Stimulated activated naive CD8-positive, alpha-beta T cell treated with anti-CD3 and anti-CD28 coated beads, Interleukin-15, Interleukin-2, amounts not matched to agents 100 U/mL and 50 U/mL, for 24 hours (primary cell): ENCODE measurements around the gene CHL1.

Source experiments
- ATAC-seq: fragments of 150-1000 bp; cut with Tn5 transposase; one replicate; pipeline ENCODE4 v1.10.0; 2021
- DNase-seq: peaks from one replicate; pipeline ENCODE4 v3.0.0; 2021

Gene CHL1, protein sequence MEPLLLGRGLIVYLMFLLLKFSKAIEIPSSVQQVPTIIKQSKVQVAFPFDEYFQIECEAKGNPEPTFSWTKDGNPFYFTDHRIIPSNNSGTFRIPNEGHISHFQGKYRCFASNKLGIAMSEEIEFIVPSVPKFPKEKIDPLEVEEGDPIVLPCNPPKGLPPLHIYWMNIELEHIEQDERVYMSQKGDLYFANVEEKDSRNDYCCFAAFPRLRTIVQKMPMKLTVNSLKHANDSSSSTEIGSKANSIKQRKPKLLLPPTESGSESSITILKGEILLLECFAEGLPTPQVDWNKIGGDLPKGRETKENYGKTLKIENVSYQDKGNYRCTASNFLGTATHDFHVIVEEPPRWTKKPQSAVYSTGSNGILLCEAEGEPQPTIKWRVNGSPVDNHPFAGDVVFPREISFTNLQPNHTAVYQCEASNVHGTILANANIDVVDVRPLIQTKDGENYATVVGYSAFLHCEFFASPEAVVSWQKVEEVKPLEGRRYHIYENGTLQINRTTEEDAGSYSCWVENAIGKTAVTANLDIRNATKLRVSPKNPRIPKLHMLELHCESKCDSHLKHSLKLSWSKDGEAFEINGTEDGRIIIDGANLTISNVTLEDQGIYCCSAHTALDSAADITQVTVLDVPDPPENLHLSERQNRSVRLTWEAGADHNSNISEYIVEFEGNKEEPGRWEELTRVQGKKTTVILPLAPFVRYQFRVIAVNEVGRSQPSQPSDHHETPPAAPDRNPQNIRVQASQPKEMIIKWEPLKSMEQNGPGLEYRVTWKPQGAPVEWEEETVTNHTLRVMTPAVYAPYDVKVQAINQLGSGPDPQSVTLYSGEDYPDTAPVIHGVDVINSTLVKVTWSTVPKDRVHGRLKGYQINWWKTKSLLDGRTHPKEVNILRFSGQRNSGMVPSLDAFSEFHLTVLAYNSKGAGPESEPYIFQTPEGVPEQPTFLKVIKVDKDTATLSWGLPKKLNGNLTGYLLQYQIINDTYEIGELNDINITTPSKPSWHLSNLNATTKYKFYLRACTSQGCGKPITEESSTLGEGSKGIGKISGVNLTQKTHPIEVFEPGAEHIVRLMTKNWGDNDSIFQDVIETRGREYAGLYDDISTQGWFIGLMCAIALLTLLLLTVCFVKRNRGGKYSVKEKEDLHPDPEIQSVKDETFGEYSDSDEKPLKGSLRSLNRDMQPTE (N-terminal part only)

DNA sequence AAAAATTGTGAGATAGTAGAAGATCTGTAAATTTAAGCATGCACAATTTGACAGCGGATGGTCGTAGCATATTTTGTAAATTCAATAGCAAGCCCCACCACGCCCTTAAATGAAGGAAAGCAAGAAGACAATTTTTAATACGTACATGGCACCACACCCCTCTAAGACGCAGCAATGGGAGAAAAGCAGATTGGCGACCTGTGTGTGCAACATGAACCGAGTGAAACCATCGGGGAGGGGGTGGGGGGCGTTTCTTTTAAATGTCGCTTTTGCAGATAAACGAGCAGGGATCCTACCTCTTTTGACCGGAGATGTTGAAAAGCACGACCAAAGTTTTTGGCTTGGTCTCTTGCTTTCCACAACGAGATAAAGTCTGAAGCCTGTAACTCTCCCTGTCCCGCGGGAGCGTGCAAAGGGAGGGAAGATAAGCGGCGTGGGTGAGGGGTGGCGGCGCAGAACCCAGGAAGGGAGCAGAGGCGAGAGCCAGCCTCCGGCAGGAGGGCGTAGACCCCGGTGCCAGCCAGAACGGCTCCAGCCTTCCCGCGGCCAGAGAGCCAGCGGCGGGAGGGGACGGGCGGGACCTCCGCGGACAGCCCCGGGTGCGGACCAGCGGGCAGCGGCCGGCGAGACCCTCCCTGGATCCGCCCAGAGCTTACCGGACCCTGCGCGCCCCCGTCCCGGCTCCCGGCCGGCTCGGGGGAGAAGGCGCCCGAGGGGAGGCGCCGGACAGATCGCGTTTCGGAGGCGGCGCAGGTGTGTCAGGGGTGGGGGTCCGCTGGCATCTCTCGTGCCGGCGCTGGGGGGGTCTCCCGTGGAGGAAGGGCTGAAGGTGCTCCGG, at the start of gene CHL1:
Gene CHL1, plus strand, starts transcription at position 453 of the 838 bp plus-strand sequence. CDS start 123,014 bp downstream, outside the sequence.
- no peak for DNase-seq

DNA sequence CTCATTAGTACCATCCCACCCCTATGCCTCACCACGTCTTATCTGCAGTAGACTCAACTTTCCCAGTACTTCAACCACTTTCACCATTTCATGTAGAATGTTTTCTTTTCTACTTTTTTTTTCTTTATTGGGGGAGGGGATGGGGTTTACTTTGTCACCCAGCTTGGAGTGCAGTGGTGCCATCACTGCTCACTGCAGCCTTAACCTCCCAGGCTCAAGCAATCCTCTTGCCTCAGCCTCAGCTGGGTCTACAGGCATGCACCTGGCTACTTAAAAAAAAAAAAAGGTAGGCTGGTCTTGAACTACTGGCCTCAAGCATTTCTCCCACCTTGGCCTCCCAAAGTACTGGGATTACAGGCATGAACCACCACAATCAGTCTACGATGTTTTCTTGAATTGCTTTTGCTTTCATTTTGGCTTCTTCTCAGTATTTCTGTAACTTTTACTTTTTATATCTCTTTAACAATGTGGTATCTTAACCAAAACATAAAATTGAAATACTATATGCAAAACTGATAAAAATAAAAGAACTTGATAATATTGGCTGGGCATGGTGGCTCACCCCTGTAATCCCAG, 44.9 kb upstream of the CHL1 start:
- ATAC-seq (no peak), DNase-seq (no peak)

More for the DNA sequence above, at the start of gene CHL1:
- no peak for ATAC-seq

DNA sequence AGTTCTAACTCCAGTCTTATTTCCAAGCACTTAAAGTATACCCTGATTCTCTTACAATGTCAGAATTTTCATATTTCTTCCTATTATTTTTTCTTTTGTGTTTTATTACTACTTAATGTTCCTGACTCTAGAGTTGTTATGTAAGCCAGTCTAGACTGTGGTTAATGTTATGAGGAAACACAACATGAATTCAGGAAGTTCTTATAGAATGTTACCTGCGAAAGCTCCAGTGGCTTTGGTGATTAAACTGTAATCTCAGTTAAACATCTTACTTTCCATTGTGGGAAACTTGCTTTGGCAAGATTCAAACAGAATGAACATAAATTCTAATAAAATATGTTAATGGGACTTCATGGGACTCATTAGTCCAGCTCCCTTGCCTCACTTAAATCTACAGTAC, 36.6 kb upstream of the CHL1 start:
- no peak for ATAC-seq
- no peak for DNase-seq

DNA sequence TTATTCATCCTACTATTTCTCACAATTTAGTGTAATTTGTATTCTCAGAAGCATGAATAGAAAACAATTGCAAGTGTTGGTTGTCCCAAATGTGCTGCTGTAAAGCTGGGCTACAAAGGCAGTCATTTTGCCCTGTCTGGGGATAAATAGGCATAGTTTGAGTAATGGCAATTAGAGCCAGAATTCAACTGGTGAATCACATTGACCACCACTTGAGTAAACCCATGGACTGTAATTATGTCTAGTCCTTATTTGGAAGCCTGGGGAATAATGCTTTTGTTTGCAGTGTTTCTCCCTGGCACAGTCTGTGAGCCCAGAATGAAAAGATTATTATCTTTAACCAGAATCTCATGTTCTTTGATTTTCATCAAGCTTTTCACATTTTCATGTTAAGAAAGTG, 30.5 kb upstream of the CHL1 start:
- DNase-seq (no peak), ATAC-seq (no peak)

DNA sequence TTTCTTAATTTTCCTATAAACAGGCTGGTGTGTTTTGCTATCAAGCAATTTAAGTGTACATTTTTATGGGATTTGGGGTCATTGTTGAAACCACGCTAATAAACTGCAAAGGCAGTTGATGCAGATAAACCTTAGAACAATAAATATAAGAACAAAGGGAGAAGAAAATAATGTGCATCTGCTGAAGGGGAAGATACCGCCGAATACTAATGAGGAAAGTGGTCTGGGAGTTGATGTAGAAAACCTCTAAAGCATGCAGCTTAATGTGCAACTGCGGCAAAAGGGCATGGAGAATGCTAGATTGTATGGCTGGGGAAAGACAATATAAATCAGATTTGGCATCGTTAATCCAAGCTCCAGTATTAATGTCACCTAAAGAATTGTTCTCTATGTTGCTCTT, 29.8 kb upstream of the CHL1 start:
- no peak for ATAC-seq
- no peak for DNase-seq

DNA sequence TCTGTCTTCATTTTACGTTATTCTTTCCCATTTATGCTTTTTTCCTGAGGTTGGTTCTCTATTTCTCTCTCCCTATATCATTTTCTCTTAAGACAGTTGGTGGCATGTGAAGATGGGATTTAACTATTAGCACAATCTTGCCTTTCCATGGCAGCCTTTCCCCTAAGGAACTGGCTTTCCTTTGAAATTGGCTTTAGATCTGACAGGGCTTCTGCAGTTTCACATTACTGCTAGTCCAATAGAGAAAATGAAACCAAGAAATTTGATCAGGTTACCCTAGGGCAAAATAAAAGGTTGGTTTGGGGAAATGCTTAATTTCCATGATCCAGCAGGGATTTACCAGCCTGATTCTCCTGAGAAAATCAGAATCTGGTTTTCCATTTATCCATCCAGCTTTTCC, 22.7 kb upstream of the CHL1 start:
- DNase-seq: no peak

DNA sequence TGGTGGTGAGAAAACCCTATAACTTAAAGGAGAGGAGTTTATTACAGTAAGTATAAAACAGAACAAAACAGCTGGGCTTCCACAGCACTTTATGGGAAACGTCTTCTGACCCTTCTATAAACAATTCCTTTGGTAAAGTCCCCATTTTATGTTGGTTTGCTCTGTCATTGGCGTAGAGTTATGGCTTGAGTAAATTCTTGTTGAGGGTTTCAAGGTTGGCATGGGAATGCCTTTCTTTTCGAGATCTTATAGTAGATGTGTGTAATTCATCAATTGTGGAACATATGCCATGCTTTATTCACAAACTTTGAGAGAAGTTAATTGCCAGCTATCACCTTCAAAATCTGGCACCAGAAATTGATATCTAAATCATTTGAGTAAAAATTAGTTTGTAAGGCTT, 11.6 kb upstream of the CHL1 start:
- no peak for ATAC-seq
- no peak for DNase-seq

More for the DNA sequence above, 22.7 kb upstream of the CHL1 start:
- no peak for ATAC-seq

DNA sequence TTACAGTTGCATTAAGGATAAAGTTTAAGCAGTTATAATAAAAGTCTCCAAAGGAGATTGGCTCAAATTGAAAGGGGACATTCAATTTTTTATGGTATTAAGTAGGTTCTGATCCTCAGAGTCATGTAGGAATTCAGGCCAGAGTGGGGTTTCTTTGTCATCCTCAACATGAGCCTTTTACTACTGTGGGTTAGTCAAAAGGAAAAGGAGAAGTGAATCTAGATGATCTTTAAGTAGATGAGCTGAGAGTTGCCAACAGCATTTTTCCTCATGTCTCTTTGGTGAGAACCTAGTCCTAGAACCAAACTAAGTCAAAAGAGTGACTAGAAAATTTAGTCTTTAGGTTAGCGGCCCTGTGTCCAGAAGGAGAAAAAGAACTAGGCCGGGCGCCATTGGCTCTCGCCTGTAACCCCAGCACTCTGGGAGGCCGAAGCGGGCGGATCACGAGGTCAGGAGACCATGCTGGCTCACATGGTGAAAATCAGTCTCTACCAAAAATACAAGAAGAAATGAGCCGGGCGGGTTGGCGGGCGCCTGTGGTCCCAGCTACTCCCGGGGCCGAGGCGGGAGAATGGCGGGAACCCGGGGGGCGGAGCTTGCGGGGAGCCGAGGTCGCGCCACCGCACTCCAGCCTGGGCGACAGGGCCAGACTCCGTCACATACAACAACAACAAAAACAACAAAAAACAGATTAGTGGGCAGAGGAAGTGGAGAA, 4.2 kb upstream of the CHL1 start:
- ATAC-seq: no peak
- DNase-seq: no peak

DNA sequence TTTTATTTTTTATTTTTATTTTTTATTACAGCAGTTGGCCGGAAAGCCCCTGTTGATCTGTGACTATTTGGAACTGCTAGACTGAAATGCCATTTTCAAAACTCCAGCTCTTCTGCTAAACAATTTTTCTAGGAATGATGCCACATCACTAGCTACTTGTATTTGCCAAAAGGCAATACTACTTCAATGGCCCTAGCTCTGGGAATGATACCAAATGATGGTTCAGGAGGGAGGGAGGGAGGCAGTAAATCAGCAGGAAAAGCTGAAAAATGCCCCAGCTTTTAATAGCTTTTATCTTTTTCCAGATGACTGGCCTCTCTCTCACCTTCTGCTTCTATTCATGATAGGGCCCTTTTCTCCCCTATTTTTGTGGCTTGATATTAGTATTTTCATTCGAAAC, 2.6 kb upstream of the CHL1 start:
- no peak for ATAC-seq
- no peak for DNase-seq

DNA sequence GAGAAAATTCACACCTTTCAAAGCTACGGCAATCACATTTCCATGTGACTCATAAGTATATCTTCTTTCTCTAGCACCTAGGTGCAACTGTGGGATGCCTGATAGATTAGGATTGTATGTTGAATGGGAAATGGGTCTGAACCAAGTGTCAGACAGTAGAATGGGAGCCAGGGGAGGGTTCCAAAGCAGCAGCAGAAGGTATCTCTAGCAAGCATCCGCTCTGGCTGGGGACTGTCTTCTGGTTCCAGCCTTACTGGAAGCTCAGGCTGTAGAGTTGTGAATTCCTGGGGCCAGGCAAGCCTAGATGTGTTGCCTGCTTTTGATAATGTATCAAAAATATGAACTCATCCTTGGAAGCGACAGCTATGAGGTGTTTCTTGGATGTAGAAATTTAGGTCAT, 2.1 kb upstream of the CHL1 start:
- ATAC-seq (no peak), DNase-seq (no peak)

DNA sequence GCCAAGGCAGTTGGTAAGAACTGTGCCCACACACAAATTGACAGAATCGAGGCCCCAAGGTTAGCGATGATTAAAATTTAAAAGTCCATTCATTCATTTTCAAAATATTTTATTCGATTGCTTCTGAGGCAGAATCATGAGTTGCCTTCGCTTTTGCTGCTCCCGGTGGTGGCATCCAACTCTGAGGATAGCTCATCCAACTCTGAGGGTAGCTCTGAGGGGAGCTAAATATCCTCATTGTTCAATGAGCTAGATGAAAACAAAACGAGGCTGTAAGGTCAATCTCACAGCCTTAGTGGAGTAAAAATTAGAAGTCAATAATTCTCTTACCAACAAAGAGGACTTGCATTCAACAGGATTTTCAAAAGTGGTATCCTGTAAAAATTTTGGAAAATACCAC, 897 bp upstream of the CHL1 start:
- ATAC-seq: no peak
- DNase-seq: no peak

DNA sequence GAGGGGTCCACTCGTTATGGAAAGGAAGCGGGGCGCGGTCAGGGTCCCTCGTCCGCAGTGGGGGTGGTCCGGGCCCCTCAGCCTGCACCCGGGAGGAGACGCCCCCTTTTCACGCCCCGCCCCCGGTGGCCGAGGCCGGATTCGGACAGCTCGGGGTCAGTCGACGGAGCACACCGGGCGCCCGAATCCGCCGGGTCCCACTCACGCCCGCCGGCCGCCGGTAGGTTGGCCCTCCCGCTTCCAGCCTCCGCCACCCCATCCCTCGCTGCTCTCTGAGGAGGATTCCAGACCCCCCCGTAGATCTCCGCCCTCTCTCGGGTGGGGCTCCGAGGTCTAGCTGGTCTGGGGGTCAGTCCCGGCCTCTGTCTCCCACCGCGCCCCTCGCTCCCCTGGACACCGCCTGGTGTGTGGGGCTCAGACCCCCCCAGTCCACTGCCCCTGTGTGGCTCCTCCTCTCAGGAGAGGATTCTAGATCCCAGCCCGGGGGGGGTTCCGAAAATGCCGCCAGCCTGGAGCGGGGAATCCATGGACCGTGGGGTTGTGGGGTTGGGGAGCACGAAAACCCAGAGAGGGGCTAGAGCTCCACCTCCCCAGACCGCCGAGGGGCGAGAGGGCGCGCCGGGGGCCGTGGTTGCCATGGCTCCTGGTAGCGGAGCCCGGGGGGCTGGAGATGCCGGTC, 725 bp downstream of the CHL1 start:
- no peak for ATAC-seq

DNA sequence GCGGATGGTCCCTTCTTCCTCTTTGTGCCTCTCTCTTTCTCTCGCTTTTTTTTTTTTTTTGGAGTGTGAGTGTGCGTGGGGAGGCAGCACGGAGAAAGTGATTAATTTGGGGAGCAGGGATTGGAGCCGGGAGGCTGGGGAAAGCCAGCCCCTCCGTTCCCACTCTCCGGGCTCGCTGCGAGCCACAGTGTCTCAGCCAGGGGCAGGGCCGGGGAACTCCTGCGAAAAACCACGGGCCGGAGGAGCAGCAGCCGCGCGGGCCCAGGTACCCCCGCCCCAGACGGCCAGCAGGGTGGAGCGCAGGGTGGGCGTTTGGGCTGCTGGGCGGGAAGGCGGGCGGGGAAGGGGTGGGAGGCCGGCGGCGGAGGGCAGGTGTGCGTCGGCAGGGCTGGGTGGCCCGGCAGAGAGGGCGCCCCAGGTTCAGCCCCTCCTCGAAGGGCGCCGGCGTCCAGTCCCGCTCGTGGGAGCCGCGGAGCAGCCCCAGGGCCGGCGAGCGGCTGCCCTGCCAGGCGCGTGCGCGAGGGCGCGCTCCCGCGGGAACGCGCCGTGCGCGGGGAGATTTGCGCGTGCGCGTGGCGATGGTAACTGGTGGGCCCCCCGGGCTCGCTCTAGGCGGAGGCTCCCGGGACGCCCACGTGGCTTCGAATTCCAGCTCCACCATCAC, 1.4 kb downstream of the CHL1 start:
- DNase-seq (no peak), ATAC-seq (no peak)

More for the DNA sequence above, 725 bp downstream of the CHL1 start:
- DNase-seq: no peak

DNA sequence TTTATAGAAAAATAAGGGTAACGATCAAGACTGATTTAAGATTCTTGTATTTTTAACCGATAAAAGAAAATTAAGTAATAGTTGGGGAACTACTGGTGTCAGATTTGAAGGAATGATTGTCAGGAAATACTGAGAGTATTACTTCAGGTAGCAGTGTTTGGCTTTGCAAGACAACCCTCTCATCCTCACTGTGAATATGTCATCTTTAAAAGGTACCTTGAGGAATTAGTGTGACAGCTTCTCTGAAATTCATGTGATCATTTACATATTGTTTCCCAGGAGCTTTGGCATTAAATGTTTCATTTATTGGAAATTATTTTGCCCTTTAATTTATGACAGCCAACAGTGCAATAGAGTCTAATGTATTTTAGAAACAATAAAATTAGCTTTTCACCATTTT, 3.3 kb downstream of the CHL1 start:
- ATAC-seq (no peak), DNase-seq (no peak)

DNA sequence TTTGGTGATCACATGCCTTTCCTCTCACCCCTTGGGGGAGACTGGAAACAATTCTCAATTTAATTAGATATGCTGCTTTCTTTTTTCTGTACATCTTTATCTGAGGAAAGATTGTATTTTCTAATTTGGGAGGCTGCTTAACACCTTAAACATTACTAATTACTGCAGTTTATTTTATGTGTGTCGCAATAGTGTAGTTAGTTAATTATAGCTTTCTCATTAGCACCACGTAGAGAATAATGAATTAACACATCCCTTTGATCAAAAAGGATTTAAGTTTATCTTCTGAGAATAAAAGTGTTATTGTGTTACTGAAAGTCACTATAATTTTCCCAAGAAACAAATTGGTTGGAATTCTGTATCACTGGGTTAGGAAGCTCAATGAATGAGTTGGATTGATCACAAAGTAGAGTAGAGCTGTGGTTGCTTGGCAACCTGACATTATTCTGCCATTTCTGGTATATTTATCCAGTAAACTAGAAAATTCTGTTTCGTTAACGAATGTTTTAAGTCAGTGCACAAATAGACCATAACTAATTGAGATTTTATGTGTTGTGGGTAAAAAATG, 4.3 kb downstream of the CHL1 start:
- ATAC-seq: no peak
- no peak for DNase-seq

DNA sequence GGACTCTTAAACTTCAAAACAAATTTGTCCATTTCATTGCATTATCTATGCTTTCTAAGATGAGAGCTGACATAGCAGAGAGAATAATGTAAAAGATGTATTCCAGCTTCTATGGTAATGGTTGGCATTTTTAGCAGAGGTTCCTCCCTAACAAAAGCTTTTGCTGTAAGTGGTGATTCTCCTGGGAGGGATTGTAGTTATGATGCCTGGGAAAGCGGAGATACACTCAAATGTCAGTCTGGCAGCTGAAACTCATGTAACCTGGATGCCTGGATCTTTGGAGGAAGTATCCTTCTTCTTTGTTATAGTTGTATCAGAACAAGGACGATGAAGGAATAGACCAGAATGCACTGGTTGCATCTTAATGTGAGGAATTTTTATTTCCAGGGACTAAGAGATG, 7.5 kb downstream of the CHL1 start:
- ATAC-seq (no peak), DNase-seq (no peak)

DNA sequence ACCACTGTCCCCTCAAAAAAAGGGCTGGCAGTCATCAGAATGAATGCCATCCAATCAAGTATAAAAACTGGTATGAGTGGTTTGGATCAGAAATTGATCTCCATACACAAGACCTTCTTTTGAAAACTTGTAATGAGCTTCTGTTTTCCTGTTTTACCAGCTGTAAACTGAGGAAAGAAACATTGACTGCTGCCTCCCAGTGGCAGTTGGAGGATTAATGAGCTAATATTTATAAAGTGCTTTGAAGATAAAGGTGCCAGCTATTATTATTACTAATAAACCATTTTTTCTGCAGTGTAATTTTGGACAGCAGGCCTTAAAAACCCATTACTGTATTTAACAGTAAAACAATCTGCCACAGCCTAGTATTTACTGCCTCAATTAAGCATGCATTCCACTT, 11.4 kb downstream of the CHL1 start:
- DNase-seq (no peak), ATAC-seq (no peak)

DNA sequence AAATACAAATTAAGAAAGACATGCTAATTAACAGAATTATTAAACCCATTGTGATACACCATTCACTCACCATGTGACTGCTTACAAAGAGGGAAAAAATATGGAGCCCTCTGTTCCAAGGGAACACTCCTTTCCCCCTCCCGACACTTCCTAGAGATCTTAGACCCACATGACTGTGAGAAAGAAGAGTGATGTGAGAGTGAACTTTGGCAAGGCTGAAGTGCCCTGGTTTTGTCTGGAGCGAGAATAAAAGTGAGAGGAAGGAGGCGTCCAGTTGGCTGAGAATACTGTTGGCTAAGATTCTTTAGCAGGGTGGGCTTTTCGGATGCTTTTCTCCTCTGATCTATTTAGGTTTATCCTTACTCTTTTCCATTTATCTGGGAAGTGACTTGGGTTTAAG, 14.1 kb downstream of the CHL1 start:
- DNase-seq: no peak
- no peak for ATAC-seq

DNA sequence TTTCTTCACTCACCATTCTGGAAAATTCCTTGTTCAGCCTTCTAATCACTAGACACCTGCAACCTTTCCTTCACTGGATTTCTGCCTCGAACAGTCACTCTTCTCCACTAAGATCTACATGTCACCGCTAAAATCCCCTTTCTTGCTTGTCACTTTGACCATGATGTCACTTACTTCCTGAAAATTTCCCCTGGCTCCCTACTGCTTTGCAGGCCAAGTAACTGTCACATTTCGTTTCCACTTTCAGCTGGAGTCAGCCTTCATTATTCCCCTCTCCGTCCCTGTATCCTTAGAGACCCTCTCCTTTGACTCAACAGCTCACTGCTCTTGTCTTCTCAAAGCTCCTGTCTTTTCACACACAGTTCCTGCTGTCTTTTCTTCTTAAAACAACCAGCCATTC, 15.9 kb downstream of the CHL1 start:
- ATAC-seq: no peak
- no peak for DNase-seq
